Stimulated activated naive B cell treated with anti-CD40 and anti-IgM and Interleukin-4, amounts not matched to agents 10 μg/mL and 1 μg/mL and 100 μg/mL, for 72 hours (primary cell): ENCODE data around the gene CTRB1.

ENCODE experiments used
- ATAC-seq, 2 donors: fragments of 150-1000 bp; cut with Tn5 transposase; replicated peaks; 2 replicates each; pipeline ENCODE4 v1.10.0; 2021; ENCODE audit warnings: moderate library complexity in 1 of 2
- DNase-seq: peaks from one replicate; pipeline ENCODE4 v3.0.0; 2021
- H3K27ac Mint-ChIP-seq: one replicate; pipeline ENCODE4 v1.8.0; 2022; ENCODE audit warnings: mild to moderate bottlenecking, mixed read lengths
- H3K27me3 Mint-ChIP-seq, 2 donors: one replicate each; pipeline ENCODE4 v1.8.0; 2022; ENCODE audit warnings: mixed read lengths in 2 of 2
- H3K36me3 Mint-ChIP-seq, 2 donors: one replicate each; pipeline ENCODE4 v1.8.0; 2022; ENCODE audit warnings: mixed read lengths in 2 of 2, mild to moderate bottlenecking in 1 of 2
- H3K4me1 Mint-ChIP-seq, 2 donors: one replicate each; pipeline ENCODE4 v1.8.0; 2022; ENCODE audit warnings: mixed read lengths in 2 of 2, mild to moderate bottlenecking in 1 of 2
- H3K4me3 Mint-ChIP-seq, 2 donors: one replicate each; pipeline ENCODE4 v1.8.0; 2022; ENCODE audit warnings: mild to moderate bottlenecking in 2 of 2, mixed read lengths in 2 of 2, moderate library complexity in 1 of 2
- H3K9me3 Mint-ChIP-seq, 2 donors: one replicate each; pipeline ENCODE4 v1.8.0; 2022; ENCODE audit warnings: mixed read lengths in 2 of 2, mild to moderate bottlenecking in 1 of 2

Gene CTRB1

DNA sequence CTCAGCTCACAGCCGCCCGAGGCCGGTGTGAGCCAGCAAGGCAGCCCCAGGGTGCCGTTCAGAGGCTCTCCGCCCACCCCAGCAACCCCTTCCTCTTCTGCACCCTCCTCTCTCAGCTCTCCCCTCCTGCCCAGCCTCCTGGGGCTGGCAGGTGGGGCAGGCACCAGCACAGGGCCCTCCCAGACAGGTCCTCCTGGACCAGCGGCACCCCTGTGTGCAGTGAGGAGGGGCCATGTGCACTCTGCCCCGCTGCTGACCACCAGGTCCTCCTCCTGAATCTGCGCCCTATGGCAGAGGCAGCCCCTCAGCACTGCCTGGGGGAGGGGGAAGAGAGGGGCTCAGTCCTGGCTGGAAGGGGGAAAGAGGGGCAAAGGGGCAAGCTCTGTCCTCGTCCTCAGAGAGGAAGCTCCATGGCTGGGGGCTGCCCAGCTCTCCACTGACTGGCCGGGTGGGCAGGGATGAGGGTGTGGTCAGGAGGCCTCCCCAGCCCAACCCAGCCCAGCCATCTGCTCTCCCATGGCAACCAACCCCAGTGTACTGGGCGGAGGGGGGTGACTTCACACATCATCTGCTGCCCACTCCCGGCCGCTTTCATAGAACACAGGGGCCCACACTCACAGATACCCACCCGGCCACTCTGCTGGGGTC lies 38.0 kb downstream of the CTRB1 start:
- no peak for ATAC-seq
- Mint-ChIP-seq H3K36me3 (no peaks in the 10 kb centered on the region), H3K9me3 (no peaks in the 10 kb centered on the region), H3K27ac (no peak overlapping the region), H3K4me3 (no peak overlapping the region), H3K4me1 (peaks cover 6 to 7% of the 10 kb centered on the region in 2 donors), H3K27me3 (peaks cover 71 to 91% of the 10 kb centered on the region in 2 donors)
- no peak for DNase-seq

DNA sequence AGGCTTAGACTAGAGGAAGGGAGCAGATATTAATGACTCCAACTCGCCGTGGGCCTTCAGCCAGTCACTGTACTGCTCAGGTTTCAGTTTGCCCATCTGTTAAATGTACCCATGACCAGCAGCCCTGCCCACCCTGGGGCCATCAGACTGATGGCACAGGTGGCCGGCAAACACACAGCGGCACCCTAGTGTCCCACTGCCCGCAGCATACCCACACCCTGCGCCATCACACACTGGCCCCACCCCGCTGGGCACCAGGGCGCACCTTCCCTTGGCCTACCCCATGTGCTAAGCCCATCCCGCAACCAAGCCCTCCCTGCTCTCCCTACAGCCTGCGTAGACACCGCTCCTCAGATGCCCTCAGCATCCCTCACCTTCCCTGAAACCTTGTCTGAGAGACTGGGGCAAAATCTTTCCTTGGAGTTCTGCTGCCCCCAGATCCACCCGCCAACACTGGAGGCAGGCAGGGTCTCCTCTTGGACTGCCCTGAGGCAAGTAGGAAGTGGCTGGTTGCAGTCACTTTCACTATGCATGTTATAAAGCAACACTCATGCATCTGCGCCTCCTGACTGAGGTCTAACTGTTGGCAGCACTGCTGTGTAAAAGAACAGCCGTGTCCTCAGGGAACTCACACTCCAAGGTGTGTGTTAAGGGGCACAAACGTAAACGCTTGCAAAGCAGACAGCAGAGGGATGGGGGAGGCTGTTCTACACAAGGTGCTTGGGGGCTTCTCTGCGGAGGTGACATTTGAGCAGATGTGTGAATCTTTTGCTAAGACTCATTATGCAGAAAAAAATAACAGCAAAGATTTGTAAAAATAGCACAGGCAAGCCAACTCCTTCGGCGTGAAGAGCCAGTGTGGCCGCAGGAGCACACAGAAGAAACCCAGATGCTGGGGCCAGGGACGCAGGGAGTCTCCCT lies 39.4 kb downstream of the CTRB1 start:
- no peak overlapping the region for H3K27ac Mint-ChIP-seq
- H3K4me1 Mint-ChIP-seq = no peaks in the 10 kb centered on the region
- no peak for DNase-seq
- H3K9me3 Mint-ChIP-seq = no peaks in the 10 kb centered on the region
- peak in 1 of 2 donors; percentile 37 for ATAC-seq
- H3K36me3 Mint-ChIP-seq = no peaks in the 10 kb centered on the region
- H3K4me3 Mint-ChIP-seq = no peak overlapping the region
- H3K27me3 Mint-ChIP-seq = peaks cover 71 to 91% of the 10 kb centered on the region in 2 donors

- no peaks in the 10 kb centered on the region for H3K4me1 Mint-ChIP-seq
- H3K27me3 Mint-ChIP-seq = peaks cover 71 to 91% of the 10 kb centered on the region in 2 donors
Observed at GRCh38 chr16:75258807-75259141, 40.0 kb downstream of the CTRB1 start.

GRCh38 chr16:75260851-75261589 lies 42.2 kb downstream of the CTRB1 start:
- ATAC-seq (no peak), DNase-seq (no peak)
- H3K9me3 Mint-ChIP-seq = no peaks in the 10 kb centered on the region
- H3K27me3 Mint-ChIP-seq = peaks cover 67 to 85% of the 10 kb centered on the region in 2 donors
- no peak overlapping the region for H3K27ac Mint-ChIP-seq
- H3K4me1 Mint-ChIP-seq = peaks cover 5 to 11% of the 10 kb centered on the region in 2 donors
- H3K36me3 Mint-ChIP-seq = no peaks in the 10 kb centered on the region
- no peak overlapping the region for H3K4me3 Mint-ChIP-seq

More at GRCh38 chr16:75258807-75259141, 40.0 kb downstream of the CTRB1 start:
- H3K36me3 Mint-ChIP-seq = no peaks in the 10 kb centered on the region
- no peaks in the 10 kb centered on the region for H3K9me3 Mint-ChIP-seq
- H3K4me3 Mint-ChIP-seq = no peak overlapping the region
- H3K27ac Mint-ChIP-seq = no peak overlapping the region
- DNase-seq = no peak
- no peak for ATAC-seq

DNA sequence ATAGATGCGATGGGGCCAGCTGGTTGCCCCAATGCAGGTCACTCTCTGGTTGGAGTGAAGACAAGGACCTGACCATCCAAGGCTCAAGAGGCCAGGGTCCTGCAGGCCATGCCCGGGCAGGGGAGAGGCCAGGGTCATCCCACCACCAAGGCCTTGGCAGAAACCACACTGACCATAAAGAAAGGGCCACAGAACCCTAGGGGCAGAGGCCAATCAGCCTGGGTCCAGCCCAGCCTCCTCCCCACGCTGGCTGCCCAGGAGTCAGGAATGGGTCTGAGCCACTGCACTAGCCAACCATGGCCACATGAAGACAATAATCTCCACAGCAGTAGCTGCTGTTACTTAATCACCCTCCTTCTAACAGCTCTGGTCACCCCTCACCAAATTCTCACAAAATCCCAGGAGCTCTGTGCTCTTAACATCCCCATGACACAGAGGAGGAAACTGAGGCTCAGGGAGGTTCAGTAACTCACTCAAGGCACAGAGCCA lies 42.8 kb downstream of the CTRB1 start:
- ATAC-seq (no peak), DNase-seq (no peak)
- peaks cover 8 to 17% of the 10 kb centered on the region in 2 donors for H3K4me1 Mint-ChIP-seq
- H3K9me3 Mint-ChIP-seq = no peaks in the 10 kb centered on the region
- H3K4me3 Mint-ChIP-seq = no peak overlapping the region
- no peaks in the 10 kb centered on the region for H3K36me3 Mint-ChIP-seq
- no peak overlapping the region for H3K27ac Mint-ChIP-seq
- peaks cover 71 to 86% of the 10 kb centered on the region in 2 donors for H3K27me3 Mint-ChIP-seq

DNA sequence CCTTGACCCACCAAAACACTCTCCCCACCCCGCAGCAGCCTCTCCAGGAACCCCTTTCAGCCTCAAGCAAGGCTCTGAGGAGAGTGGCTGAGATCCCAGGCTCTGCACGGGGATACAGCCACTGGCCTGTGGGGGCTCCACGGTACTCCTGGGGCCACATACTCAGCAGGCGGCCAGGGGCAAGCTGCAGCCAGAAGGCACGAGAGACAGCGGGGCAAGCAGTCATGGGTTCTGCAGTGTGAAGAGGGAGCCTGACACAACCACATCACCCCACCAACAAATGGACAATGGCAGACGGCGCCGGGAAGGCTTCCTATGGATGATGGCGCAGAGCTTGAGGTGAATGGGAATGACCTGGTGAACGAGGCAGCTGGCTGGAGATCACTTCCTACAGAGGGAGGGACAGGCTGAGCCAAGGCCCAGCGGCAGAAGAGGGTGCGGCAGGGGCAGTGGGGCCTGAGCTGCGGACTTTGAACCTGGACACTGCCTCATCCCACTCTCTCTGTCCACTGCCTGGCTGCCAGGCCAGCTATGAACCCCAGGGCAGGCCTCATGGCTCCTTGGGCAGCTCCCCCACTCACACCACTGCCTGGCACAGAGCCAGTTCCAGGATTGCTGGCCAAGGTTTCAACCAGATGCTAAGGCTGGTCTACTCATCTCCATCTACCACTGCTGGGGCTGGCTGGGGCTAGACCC lies 43.5 kb downstream of the CTRB1 start:
- no peak overlapping the region for H3K4me3 Mint-ChIP-seq

DNA sequence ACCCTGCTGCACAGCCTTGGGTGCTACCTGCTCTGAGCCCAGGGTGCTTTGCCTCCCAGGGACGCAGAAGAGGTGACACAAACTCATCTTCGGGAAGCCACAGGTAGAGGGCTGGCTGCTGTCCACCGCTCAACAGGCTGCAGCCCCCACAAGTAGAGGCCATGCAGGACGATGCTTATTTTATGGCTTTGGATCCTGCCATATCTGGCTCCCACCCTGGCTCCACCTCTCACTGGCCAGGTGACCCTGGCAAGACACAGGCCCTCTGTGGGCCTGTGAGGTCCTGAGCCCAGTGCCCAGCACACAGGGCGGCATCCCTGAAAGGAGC lies 44.0 kb downstream of the CTRB1 start:
- Mint-ChIP-seq H3K36me3 (no peaks in the 10 kb centered on the region), H3K27ac (no peak overlapping the region), H3K4me1 (peaks cover 8 to 18% of the 10 kb centered on the region in 2 donors), H3K9me3 (no peaks in the 10 kb centered on the region), H3K4me3 (no peak overlapping the region), H3K27me3 (peaks cover 68 to 79% of the 10 kb centered on the region in 2 donors)
- no peak for DNase-seq
- no peak for ATAC-seq

More for the DNA sequence above, 43.5 kb downstream of the CTRB1 start:
- ATAC-seq (no peak), DNase-seq (no peak)
- H3K9me3 Mint-ChIP-seq = no peaks in the 10 kb centered on the region
- H3K4me1 Mint-ChIP-seq = peaks cover 8 to 18% of the 10 kb centered on the region in 2 donors
- peaks cover 69 to 84% of the 10 kb centered on the region in 2 donors for H3K27me3 Mint-ChIP-seq
- no peak overlapping the region for H3K27ac Mint-ChIP-seq
- no peaks in the 10 kb centered on the region for H3K36me3 Mint-ChIP-seq

GRCh38 chr16:75263291-75263962 lies 44.6 kb downstream of the CTRB1 start:
- peaks cover 61 to 72% of the 10 kb centered on the region in 2 donors for H3K27me3 Mint-ChIP-seq
- no peaks in the 10 kb centered on the region for H3K36me3 Mint-ChIP-seq
- H3K9me3 Mint-ChIP-seq = no peaks in the 10 kb centered on the region
- no peak overlapping the region for H3K4me3 Mint-ChIP-seq
- peaks cover 8 to 18% of the 10 kb centered on the region in 2 donors for H3K4me1 Mint-ChIP-seq
- H3K27ac Mint-ChIP-seq = no peak overlapping the region
- no peak for DNase-seq
- ATAC-seq = no peak

GRCh38 chr16:75263963-75264445 lies 45.2 kb downstream of the CTRB1 start:
- H3K36me3 Mint-ChIP-seq = no peaks in the 10 kb centered on the region
- peak overlapping the region in 1 of 2 donors; percentile 79 for H3K4me3 Mint-ChIP-seq
- H3K9me3 Mint-ChIP-seq = no peaks in the 10 kb centered on the region
- H3K4me1 Mint-ChIP-seq = peaks cover 8 to 18% of the 10 kb centered on the region in 2 donors
- DNase-seq (no peak), ATAC-seq (no peak)
- no peak overlapping the region for H3K27ac Mint-ChIP-seq
- peaks cover 56 to 66% of the 10 kb centered on the region in 2 donors for H3K27me3 Mint-ChIP-seq

GRCh38 chr16:75264457-75264998 lies 45.7 kb downstream of the CTRB1 start:
- Mint-ChIP-seq H3K4me1 (peaks cover 8 to 18% of the 10 kb centered on the region in 2 donors), H3K9me3 (no peaks in the 10 kb centered on the region), H3K4me3 (peak overlapping the region; percentile 65 to 79), H3K27me3 (peaks cover 55 to 65% of the 10 kb centered on the region in 2 donors), H3K27ac (no peak overlapping the region), H3K36me3 (no peaks in the 10 kb centered on the region)
- DNase-seq (no peak), ATAC-seq (no peak)

DNA sequence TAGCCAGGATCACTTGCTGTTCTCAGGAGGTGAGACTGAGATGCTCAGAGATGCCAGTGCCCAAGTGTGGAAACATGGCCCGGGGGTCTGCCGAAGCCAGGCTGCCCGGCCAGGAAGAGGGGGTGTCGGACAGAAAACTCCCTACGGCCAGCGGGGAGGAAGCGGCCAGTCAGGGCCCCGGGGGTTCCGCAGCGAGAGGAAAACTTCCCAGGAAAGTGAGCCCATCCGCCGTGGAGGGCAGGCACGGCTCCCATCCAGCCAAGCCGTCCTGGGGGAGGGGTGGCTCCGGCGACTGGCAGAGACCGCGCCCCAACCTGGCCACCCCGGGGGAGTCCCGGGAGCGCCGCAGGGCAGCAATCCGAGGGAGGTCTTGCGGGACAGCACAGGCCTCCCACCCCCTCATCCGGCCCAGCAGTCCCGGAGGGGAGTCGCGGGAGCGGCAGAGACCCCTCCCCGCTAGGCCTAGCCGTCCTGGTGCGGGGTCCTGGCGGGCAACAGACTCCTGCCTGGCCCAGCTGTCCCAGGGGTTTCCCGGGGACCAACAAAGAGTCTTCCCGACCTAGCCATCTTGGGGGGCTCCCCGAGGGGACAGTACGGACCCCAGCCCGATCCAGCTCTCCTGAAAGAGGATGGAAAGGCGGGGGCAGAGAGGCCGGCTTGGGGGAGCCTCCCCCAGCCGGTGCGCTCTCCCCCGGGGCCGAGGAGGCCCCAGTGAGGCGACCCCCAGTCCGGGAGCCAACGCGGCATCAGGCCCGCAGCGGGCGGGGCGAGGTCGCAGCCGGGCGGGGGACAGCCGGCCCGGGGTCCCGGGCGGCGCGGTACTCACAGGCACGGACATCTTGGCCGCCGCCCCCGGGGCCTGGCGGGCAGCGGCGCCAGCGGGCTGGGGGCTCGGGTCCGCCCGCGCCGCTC lies 46.5 kb downstream of the CTRB1 start:
- no peak for DNase-seq
- Mint-ChIP-seq H3K27me3 (peaks cover 58 to 68% of the 10 kb centered on the region in 2 donors), H3K4me3 (peak overlapping the region; percentile 65 to 79), H3K36me3 (no peaks in the 10 kb centered on the region), H3K9me3 (no peaks in the 10 kb centered on the region), H3K4me1 (peaks cover 8 to 18% of the 10 kb centered on the region in 2 donors), H3K27ac (no peak overlapping the region)
- ATAC-seq = peak; percentile 5 to 17

GRCh38 chr16:75265911-75266701 lies 47.3 kb downstream of the CTRB1 start:
- Mint-ChIP-seq H3K27ac (no peak overlapping the region), H3K4me1 (peaks cover 8 to 18% of the 10 kb centered on the region in 2 donors), H3K36me3 (no peaks in the 10 kb centered on the region), H3K27me3 (peaks cover 58 to 59% of the 10 kb centered on the region in 2 donors), H3K4me3 (peak overlapping the region; percentile 76 to 79), H3K9me3 (no peaks in the 10 kb centered on the region)
- DNase-seq (no peak), ATAC-seq (peak; percentile 52 to 59)
